ENCODE results near the gene FCMR.

FCMR gene

DNA sequence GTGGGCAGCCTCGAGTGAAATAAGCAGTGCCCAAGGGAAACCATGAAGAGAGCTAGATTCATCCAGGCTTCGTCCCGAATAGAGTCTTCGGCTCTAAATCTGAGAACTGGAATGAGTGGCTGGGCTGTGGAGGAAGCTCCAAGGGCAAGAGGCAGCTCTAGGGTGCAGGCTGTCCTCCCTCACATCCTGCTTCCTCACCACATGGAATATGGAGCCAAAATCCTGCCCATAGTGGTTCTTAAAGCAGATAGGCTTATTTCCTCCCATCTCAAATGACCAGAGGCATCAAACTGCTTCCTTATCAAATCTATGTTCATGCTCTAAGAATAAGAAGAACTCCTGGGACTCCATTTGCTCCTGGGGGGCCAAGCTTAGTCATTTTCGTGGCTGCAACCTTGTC lies 22.0 kb downstream of the FCMR start:
- DNase-seq (ENCODE audit: low read depth, low spot score) = no peak

- no peak for DNase-seq (ENCODE audit: low read depth, low spot score)
Observed at GRCh38 chr1:206898915-206899431, 22.8 kb downstream of the FCMR start.

GRCh38 chr1:206898089-206898914 lies 23.4 kb downstream of the FCMR start:
- no peak for DNase-seq (ENCODE audit: low read depth, low spot score)

GRCh38 chr1:206897175-206897574 lies 24.6 kb downstream of the FCMR start, which contains the start of gene IL24:
IL24 (plus strand) TSS chr1:206897443; CDS start chr1:206897833, 390 bp downstream.
- no peak for DNase-seq (ENCODE audit: low read depth, low spot score)

GRCh38 chr1:206896261-206896660 lies 25.5 kb downstream of the FCMR start:
- no peak for DNase-seq (ENCODE audit: low read depth, low spot score)

DNA sequence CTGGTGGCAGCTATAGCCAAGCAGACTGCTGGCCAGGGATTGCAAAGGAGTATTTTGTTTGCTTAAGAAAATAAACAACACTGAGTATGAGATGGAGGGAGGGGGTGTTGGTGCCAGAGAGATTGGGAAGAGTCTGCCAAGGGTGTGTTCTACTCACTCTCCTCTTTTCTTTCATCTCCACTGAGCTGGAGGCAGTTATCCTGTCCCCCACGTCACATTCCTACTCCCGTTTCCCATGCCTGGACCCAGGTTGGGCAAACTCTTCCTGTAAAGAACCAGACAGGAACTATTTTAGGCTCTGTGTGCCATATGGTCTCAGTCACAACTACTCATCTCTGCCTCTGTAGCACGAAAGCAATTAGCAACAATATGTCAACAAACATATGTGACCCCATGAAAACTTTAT lies 25.9 kb downstream of the FCMR start:
- no peak for DNase-seq (ENCODE audit: low read depth, low spot score)

GRCh38 chr1:206895325-206895724 lies 26.4 kb downstream of the FCMR start:
- no peak for DNase-seq (ENCODE audit: low read depth, low spot score)

DNA sequence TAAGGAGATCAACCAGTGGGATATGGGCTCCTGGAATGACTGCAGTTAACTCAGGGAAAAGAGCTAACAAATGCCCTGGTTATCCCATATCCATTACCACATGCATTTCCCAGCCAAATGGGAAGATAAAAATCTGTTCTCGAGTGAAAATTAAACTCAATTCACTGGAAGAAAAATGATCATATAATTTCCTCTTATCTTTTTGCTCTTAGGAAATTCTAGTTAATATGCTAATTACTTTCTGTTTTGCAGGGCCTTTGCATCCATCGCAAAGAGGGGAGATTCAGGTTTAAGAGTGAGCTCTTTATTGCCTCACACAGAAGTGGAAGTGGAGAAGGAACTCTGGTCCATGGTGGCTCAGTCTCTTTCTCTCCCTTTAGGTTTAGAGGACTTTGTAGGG lies 28.4 kb downstream of the FCMR start:
- DNase-seq (ENCODE audit: low read depth, low spot score) = no peak

- no peak for DNase-seq (ENCODE audit: low read depth, low spot score)
Observed at GRCh38 chr1:206892351-206892984, 29.3 kb downstream of the FCMR start.

DNA sequence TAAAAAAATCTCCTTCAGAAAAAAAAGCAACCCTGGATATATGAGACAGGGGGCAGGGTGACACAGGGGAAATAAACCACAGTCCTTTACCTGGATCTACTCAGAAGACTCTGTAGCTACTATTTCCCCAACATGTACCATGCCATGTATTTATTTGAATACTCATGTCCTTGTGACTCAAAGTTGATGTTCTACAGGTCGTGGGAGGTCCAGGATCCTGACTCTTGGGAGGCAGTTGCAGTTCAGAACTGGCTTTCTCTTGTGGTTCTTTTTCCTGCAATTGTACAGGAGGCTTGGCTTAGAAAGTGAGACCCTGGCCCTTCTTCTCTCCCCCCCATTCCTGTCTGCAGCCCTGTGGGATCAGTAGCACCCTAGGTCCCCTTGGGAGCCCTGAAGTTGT lies 30.3 kb downstream of the FCMR start:
- no peak for DNase-seq (ENCODE audit: low read depth, low spot score)

- no peak for DNase-seq (ENCODE audit: low read depth, low spot score)
Observed at GRCh38 chr1:206890125-206891060, 31.3 kb downstream of the FCMR start.

GRCh38 chr1:206887701-206888100 lies 34.0 kb downstream of the FCMR start:
- DNase-seq (ENCODE audit: low read depth, low spot score) = no peak

GRCh38 chr1:206886831-206887230 lies 34.9 kb downstream of the FCMR start:
- DNase-seq (ENCODE audit: low read depth, low spot score) = no peak

GRCh38 chr1:206885341-206886060 lies 36.2 kb downstream of the FCMR start:
- no peak for DNase-seq (ENCODE audit: low read depth, low spot score)

- DNase-seq (ENCODE audit: low read depth, low spot score) = no peak
Observed at GRCh38 chr1:206883876-206884275, 37.9 kb downstream of the FCMR start.

DNA sequence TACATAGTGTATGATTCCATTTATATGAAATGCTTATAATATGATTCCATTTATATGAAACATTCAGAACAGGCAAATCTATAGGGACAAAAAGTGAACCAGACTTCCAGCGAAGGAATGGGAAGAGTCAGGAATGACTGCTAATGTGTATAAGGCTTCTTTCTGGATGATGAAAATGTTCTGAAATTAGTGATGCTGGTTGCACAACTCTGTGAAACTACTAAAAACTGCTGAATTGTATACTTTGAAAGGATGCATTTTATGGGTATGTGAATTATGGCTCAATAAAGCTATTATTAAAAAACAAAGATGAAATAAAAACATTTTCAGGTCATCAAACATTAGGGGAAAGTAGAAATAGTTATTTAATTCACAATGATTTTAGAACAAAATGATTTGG lies 38.6 kb downstream of the FCMR start:
- no peak for DNase-seq (ENCODE audit: low read depth, low spot score)

- no peak for DNase-seq (ENCODE audit: low read depth, low spot score)
Observed at GRCh38 chr1:206882555-206882954, 39.2 kb downstream of the FCMR start.

DNA sequence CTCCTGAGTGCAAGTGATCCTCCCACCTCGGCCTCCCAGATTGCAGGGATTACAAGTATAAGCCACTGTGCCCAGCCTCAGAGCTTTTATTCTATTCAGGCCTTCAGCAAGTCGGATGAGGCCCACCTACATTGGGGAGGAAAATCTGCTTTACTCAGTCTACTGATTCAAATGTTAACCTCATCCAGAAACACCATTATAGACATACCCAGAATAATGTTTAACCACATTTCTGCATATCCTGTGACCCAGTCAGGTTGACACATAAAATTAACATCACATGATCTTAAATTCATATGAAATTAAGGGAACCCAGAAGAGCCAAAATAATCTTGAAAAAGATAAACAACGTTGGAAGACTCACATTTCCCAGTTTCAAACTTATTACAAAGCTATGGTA lies 41.4 kb downstream of the FCMR start:
- no peak for DNase-seq (ENCODE audit: low read depth, low spot score)

DNA sequence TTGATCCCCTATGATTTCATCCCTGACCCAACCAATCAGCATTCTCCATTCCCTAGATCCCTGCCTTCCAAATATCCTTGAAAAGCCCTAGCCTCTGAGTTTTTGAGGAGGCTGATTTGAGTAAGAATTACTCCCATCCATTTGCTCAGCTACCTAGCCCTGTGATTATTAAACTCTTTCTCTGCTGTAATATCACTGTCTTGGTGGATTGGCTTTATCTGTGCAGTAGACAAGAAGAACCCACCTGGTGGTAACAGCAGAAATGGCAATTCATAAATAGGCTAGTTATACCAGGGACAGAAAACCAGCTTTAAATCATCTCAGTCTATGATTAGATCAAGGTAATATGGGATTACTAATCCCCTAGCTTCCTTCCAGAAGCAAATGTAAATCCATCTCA lies 43.3 kb downstream of the FCMR start:
- no peak for DNase-seq (ENCODE audit: low read depth, low spot score)

GRCh38 chr1:206875752-206876377 lies 45.9 kb downstream of the FCMR start:
- DNase-seq (ENCODE audit: low read depth, low spot score) = no peak
